ENCODE measurements around the gene ZNF385B.

The ZNF385B gene

DNA sequence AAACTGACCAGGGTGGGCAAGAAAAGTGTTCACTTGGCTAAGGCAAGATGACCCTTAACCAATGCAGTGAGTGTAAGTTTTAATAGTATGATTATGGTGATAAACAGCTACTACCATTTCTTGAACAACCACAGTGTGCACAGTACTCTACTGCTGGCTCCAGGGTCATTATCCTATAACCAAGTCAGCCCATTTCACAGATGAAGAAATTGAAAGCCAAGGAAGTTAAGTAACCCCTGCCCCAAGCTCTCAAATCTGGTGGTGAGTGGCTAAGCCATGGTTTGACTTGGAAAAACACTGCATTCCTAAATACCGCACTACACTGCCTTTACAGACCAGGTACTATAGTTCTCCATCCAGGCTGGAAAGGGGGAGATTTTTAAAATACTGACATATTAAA, 5.7 kb downstream of the ZNF385B start:
- no peak for DNase-seq

DNA sequence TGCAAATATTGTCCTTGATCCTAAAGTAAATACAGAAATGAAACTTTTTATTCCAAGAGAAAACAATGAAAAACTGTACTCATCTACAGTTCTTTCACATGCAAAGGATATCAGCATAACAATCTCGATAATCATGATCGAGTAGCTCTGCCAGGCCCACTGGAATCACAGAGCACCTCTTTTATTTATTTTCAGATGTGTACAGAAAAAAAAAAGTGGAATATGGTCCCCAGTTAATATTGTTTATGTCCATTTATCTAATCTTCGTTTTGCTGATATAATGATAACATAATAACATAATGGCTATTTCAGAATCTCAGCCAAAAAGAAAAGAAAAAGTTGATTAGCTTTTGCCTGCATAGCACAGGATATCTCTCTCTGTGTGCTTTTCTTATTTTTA, 6.5 kb downstream of the ZNF385B start:
- DNase-seq, result no peak

DNA sequence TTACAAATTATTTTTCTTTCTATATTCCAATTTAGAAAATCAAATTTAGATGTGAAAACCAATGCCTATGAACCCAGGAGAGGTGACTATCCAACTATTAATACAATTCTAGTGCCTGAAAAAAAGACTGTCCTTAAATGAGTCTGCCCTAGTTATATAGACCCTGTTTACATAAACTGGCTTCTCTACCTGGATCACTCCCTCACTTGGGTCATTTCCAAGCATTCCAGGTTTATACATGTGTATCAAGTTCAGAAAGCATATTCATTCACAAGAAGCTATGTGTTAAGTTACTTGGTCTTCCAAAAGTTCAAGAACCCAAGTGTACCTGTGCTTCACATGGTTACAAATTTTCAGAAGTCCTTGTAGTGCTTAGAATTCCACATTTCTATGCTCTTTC, 8.3 kb downstream of the ZNF385B start:
- DNase-seq, result no peak

DNA sequence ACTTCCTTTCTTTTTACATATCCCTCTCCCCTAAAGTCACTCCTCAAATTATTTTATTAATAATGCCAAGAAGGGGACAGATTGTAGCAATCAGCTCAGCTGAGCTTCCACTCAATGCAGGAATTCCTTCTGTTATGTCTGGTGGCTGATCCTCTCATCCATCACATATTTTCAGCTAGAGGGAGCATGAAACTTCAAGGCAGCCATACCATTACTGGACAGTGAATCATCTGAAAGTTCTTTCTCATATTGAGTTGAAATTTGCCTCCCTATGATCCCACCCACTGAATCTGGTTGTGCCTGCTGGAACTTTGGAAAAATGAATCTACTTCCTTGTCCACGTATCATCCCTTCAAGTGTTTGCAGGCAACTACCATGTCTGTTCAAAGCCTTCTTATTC, 11.2 kb downstream of the ZNF385B start:
- DNase-seq, result no peak

DNA sequence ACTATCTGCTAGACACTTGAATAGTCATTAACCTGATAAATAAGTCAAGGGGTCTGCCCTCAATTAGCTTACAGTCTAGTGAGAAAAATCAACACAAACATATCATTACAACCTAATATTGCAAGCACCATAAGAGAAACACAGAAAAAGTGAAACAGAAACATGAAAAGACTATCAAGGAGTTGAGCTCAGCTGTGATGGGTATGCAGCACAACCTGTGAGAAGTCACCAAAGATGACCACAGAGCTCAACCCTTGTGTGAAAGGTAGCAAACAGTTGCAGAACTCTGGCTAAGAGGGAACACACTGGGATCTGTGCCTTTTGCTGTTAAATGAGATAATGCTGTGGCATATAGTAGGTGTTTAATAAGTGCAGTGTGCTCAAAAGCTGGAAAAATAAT, 11.7 kb downstream of the ZNF385B start:
- no peak for DNase-seq

DNA sequence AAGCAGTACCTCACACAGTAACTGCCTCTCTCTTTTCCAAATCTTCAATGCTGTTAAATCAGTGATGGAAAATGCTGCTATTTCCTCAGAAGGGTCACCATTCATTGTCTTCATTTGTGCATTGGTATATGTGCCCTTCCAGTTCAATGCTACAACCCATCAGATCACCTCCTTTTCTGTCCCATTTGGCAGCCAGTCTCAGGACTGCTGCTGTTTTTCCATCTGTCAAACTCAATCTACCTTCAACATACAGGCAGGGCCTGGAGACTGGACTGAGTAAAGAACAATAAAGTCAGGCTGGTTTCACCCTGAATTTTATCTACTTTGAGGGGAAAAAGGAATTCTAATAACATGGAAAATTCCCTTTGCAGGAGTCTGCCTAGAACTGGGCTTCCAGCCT, 17.9 kb downstream of the ZNF385B start:
- DNase-seq, result no peak

DNA sequence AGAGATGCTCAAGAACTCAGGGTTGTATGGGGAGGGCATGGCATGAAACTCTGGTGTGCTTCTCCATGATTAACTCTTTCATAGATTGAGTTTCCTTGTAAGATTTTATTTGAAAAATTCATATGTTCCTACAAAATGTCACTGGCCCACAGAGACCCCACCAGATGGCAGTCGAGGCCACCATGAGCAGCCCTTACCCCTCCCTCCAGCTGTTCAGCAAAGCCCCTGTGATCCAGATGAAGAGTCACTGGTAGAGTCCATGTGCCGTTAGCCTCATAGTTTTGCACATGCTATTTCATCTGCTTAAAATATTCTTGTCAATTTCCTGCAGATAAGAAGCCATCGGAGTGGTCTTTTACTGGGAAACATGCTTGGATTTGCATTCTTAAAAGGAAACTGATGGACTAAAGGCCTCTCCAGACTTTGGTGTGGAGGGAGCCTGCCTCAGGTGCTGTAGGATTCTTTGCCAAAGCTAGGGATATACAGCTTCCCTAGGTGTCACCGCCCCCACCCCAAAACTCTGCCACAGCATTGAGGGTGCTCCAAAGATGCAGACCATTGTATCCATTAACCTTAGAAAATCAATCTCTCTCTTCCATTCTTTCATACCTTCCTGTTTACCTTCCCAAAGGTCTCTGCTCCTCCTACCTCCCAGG, 18.8 kb downstream of the ZNF385B start:
- DNase-seq, result no peak

DNA sequence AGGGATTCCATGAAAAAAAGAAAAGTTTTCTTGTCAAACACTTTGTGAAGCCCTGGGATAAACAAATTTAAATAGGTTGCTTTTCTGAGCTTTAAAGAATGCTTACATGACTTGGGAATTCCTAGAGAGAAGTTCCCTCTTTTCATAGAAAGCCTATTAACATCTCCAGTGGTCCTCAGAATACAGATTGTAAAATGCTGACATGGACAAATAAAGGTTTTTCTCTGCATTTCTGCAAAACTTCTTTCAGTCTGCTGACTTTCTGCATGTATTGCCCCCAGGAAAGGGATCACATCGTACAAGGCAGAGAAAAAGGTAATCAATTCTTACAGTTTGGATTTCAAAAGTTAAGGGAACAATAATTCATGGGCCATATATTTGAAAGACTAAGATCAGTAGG, 20.6 kb downstream of the ZNF385B start:
- DNase-seq, result no peak

DNA sequence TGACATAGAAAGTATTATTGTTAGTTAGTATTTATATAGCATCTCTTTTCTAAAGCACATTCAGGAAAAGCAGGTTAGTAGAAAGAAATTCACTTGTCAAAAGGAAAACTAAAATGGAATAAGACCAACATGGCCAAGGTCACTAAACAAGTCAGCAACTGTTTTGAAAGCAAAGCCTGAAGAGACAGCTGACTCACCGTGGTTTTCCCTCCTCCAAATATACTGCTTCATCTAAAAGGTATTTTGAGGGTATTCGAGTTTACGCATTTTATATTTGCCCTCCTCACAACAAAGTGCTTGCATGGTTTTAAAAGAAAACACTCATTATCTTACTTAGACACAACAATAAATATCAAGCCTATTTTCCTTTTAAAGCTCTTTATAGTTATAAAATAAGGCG, 24.0 kb downstream of the ZNF385B start:
- DNase-seq, result no peak

DNA sequence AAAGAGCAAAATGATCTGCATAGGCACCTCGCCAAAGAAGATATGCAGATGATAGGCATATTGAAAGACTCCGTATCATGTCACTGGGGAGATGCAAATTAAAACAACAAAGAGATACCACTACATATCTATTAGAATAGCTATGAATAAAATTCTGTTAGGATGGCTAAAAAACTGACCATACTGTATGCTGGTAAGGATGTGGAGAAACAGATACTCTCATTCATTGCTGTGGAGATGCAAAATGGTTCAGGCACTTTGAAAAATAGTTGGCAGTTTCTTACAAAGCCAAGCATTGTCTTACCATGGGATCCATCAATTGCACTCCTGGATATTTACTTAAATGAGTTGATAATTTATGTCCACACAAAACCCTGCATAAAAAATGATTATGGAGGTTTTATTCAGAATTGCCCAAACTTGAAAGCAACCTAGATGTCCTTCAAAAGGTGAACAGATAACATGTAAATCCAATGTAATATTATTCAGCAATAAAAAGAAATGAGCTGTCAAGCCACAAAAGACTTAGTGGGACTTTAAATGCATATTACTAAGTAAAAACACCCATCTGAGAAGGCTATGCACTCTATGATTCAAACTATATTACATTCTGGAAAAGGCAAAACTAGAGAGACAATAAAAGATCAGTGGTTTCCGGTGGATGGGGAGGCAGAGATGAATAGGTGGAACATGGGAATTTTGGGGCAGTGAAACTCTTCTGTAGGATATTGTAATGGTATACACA, 31.2 kb downstream of the ZNF385B start:
- DNase-seq, result no peak

DNA sequence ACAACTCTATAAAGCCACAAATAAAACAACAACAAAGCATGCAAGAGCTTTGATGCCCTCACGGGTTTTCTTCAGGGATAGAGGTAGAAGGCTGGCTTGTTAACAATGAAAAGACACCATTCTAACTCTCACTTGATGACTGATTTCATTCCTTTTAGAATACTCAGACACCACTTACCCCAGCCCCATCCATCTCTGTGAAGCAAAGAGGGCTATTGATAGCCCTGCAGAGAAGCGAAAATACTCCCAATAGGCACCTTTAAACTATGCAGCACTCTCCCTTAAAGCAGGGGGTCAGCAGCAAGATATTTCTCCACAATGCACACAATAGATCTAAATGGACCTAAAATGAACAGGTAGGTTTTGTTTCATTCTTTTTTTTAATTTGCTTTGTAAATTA, 35.1 kb downstream of the ZNF385B start:
- no peak for DNase-seq

DNA sequence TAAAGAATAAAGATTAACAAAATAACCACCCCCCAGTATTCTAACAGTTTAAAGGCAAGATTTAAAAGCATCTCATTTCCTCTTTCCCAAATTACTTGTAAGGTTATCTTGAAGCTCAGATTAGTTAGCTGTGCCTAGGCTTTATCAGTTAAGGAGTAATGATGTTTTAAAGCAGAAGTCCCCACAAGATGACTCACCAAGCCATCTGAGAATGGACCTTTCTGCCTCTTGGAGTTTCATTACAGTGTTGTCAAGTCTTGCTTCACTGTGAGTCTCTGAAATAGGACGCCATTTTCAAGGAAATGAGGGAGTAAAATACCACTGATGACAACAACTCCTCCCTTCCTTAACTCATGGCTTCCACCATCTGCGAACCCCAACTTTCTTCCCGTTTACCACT, 35.9 kb downstream of the ZNF385B start:
- no peak for DNase-seq

DNA sequence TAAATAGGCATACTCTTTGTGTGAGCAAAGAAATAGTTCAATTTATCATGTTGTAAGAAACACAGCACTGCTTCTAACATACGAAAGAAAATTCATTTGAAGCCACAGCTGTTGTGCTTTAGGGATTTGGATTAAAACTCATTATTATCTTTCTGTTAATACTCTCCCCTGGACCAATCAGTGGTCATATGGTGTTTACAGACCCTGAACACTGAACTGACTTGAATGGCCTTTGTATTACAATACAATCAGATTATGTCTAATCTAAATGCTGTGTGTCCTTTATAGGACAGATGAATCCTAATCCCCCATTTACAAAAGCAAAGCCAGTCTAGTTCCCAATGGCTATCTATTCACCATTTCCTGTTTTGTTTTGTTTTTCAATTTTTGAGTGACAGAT, 36.5 kb downstream of the ZNF385B start:
- no peak for DNase-seq

DNA sequence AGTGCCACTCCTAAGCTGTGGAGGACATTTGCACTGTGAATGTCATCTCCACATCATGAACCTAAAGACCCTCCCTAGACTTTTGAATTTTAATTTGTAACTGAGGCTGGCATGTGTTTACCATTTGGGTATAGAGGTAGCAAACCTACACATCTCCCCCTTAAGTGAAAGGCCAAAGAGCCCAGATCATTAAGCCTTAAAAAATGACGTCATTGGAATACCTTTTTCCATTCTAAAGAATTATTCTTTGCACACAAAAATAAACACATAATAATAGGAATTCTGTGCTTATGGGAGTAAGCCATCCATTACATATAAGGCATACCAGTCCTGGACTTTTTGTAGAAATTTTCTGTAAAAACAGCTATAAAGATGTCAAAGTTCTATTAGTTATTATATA, 38.9 kb downstream of the ZNF385B start:
- DNase-seq, result no peak

DNA sequence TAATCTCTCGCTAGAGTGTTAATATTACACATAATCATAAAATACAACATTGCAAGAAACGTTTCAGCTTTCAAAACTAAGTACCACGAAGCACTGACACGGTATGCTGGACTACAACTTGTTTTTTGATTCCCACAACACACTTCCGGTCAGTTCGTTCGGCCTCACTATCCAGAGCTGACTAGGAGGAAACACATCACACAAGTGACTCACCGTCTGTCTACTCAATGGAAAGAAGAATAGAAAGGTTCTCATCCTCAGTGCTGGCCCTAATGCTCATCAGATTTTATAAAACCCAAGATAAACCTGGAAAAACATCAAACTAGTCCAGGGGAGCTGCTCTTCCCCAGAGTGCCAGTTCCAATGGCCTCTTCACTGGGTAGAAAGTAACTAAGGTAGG, 42.9 kb downstream of the ZNF385B start:
- DNase-seq, result no peak

DNA sequence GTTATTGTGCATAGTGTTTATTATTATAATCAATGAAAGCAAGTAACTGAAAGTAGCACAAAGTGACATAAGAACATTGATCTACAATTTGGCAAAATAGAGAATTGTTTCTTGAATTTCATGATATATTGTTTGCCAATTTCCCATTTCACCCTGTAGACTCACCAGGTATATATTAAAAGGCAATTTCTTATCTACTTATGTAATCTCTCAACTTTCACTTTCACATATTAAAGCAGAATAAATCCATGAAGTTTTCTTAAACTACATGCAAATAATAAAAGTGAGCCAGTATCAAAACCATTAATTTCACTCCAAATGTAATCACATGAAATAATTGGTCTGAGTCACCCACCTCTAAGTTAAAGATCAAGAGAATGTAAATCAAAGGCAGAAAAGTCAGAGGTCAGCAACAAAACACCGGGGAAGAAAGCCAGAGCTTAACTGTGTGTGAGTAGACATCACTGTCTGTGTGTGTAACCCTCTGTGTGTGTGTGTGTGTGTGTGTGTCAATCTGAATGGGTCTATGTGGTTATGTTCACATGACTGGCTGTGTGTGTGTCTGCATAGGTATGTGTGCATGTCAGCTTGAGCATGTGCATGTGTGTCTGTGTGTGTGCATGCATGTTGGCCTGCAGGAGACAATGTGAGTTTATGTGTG, 44.1 kb downstream of the ZNF385B start:
- DNase-seq, result no peak

DNA sequence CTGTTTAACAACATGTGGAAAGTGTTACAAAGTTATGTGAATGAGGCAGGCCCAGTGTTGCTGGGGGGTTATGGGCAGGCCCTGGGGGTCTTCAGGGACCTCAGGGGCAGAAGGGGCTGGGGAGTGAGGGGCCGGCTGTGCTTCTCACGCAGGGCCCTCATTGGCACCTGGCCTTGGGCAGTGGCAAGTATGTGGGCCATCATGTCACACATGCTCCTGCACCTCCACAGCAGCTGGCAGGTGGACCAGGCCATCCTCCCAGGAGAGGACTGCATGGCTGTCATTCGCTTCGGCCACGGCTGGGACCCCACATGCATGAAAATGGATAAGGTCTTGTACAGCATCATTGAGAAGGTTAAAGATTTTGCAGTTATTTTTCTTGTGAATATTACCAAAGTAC, 47.4 kb downstream of the ZNF385B start:
- no peak for DNase-seq

DNA sequence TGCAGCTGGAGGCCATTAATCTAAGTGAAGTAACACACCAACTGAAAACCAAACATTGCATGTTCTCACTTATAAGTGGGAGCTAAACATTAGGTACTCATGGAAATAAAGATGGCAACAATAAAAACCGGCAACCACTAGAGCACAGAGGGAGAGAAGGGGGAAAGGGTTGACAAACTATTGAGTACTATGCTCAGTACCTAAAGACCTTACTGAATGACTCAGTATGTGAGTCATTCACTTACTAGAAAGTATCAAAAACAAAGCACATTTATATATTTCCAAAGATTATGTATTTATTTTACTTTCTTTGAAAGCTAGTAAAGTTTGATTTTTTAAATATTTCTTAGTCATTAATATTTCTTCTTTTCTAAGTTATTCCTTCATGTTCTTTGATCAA, 48.9 kb downstream of the ZNF385B start:
- no peak for DNase-seq

DNA sequence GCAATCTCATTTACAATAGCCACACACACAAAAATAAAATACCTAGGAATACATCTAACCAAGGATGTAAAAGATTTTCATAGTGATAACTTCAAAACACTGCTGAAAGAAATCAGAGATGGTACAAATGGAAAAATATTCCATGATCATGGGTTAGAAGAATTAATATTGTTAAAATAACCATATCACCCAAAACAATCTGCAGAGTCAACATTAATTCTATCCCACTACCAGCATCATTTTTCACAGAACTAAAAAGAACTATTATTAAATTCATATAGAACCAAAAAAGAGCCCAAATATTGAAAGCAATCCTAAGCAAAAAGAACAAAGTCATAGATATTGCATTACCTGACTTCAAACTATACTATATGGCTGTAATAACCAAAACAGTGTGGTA, 50.4 kb downstream of the ZNF385B start:
- DNase-seq, result no peak

DNA sequence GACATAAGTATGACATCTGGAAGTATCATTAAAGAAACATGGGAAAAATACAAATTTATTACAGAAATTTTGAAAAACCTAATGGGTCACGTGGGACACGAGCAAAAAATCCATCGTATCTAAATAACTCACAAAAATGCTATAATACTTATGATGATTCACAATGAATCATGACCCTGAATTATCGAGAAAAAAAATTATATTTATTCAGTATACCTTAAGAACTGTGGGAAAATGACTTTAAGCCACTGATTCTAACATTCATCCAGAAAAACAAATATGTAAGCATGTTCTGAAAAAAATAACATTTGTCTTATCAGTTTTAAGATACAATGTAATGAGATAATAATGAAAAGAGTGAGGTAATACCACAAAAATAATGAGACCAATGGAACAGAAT, 51.8 kb downstream of the ZNF385B start:
- no peak for DNase-seq

DNA sequence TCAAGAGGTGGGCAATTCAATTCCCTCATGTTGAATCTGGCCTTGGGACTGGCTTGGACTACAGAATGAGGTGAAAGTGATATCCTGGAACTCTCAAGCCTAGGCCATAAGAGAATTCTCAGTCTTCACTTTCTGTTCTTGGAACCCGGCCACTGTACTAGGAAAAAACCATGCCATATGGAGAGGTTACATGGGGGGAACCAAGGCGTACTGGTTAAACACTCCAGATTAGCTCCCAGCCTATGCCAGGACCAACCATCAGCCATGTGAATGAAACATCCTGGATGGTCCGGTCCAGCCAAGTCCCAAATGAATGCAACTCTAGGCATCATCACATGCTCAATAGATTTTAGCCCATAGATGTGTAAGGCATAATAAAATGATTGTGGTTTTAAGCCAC, 56.4 kb downstream of the ZNF385B start:
- no peak for DNase-seq

DNA sequence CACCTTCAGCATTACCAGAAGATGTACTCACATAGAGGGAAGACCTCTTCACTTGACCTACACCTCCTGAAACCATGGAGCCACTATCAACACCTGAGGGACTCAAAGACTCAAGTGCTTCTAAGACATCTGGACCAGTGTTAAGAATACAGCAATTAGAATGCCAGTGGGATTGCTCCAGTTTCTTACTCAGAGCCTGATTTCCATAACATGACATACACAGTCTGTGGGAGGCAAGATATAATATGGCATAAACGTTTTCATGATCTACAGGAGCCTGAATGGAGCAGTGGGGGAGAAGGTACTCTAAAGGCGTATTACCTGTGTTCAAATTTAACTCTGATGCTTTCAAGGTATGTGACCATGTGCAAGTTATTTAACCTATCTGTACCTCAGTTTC, 57.2 kb downstream of the ZNF385B start:
- no peak for DNase-seq

DNA sequence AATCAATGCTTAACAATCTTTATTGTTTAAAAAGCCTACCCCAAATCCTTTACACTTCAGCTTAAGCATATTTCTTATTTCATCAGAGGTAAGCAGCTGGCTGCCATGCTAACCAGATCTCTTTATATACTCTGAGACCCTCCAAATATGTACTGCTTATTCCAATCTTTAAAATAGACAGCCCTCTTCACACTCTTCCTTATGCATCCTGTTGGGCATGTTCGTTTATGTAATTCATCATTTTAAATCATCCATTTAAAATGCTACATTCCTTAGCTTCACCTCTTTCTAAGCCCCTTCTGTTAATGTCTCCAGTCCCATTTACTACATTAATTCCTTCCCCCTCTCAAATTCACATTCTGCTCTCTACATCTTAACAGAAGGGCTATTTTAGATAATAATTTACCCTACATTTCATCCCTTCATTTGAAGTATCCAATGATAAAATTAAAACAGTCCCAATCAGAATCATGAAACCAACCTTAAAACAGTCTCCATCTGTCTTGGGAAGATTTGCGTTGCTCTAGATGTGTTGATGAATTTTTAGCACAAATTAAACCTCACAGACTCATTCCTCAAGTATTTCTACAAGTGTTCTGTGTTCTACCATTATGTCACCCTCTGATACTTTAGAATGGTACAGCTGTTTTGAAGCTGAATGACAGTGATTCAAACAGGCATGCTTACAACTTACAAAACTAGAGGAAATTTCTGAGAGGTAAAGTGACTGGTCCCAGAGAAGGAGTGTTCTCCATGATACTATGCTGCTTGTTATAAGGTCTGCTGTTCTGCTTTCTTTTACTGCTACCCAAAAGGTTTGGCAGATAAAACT, 59.1 kb downstream of the ZNF385B start:
- no peak for DNase-seq

DNA sequence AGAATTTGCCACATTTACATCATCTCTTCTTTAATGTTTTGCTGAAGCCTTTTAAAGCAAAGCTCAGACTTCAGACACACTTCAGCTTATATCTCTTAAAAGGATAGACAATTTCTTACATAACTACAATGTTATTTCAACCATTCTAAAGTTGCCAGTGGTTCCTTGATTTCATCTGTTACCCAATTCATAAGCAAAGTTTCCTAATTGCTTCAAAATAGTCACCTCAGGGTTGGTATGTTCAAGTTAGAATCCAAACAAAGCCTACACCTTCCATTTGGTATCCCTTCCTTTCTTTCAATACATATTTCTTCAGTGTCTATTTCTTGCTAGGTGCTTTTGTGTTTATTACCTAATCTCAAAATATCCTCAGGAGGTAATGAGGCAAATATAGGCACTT, 60.6 kb downstream of the ZNF385B start:
- DNase-seq, result no peak

Measured in activated CD4-positive, alpha-beta T cell treated with anti-CD3 and anti-CD28 coated beads, Interleukin-2, amount 50 U/mL, for 48 hours (primary cell).